ENCODE data around the gene ORAI1. TPM values are rescaled to one million over a fixed set of nuclear protein-coding genes. Genes with fewer than 3 reads are reported as not detected.

The ORAI1 gene
- polyA plus RNA-seq, 1 of the 3 experiments (the other 2 are of a cell fraction), result 16.6 TPM

DNA sequence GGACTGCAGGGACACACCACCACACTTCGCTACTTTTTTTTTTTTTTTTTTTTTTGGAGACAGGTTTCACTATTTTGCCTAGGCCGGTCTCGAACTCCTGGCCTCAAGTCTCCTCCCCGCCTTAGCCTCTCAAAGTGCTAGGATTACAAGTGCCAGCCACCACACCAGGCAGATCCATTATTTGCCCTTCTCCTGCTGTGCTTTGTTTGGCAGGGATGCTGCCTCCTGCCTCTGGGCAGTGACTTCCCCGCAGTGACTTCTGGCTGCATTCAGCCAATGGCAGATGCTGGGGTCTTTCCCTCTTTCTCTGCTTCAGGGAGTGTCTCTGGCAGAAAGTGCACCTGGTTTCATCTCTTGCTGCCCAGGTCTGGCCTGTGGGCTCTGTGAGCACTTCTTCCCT, 49.9 kb downstream of the ORAI1 start:
- CTCF ChIA-PET, result interaction anchor here (2.9 kb wide), 1 partner anchor 124 kb away, joined by 10 read pairs; no protein-coding TSS in a partner anchor
- H3K27ac ChIP-seq (ENCODE audit: low read depth in 2 of 2, low read length in 1 of 2), result no peak overlapping the region
- POLR2A ChIA-PET, result no interaction called here
- WGBS (ENCODE audit: low lambda C conversion rate), result 89% methylated on average over 5 of the region's 5 CpGs
- H3K9ac ChIP-seq, result no peak overlapping the region
- H3K27me3 ChIP-seq (ENCODE audit: insufficient read depth), result no peaks in the 10 kb centered on the region
- TF ChIP-seq POLR2AphosphoS5 (IDR thresholded peaks at IDR 0.05; ENCODE audit: low read depth, low read length) (no peak), EZH2phosphoT487 (IDR thresholded peaks at IDR 0.05; ENCODE audit: borderline replicate concordance, low read depth) (no peak), ELF1 (IDR thresholded peaks at IDR 0.05) (no peak), RCOR1 (IDR thresholded peaks at IDR 0.05; ENCODE audit: low read length) (no peak), MEF2A (IDR thresholded peaks at IDR 0.05; ENCODE audit: borderline replicate concordance, low read depth) (no peak), FOSL2 (IDR thresholded peaks at IDR 0.05; ENCODE audit: borderline replicate concordance, low read depth) (no peak), RFX5 (IDR thresholded peaks at IDR 0.05; ENCODE audit: low read length) (no peak), SMC3 (IDR thresholded peaks at IDR 0.05; ENCODE audit: low read depth, low read length) (no peak), FOXJ3 (CRISPR knock-in tag; IDR thresholded peaks at IDR 0.05) (no peak), RXRA (IDR thresholded peaks at IDR 0.05; ENCODE audit: borderline replicate concordance, low read depth) (no peak), MXI1 (IDR thresholded peaks at IDR 0.05; ENCODE audit: low read depth, low read length) (no peak), TAF1 (IDR thresholded peaks at IDR 0.05; ENCODE audit: borderline replicate concordance, low read depth, low read length) (no peak), FOXM1 (IDR thresholded peaks at IDR 0.05; ENCODE audit: low read depth) (no peak), SIN3A (IDR thresholded peaks at IDR 0.05; ENCODE audit: borderline replicate concordance, low read depth, low read length) (no peak), RAD21 (IDR thresholded peaks at IDR 0.05; ENCODE audit: low read length) (no peak), TEAD4 (IDR thresholded peaks at IDR 0.05; ENCODE audit: borderline replicate concordance, insufficient read depth) (no peak)
- TF ChIP-seq, protein P1, sequence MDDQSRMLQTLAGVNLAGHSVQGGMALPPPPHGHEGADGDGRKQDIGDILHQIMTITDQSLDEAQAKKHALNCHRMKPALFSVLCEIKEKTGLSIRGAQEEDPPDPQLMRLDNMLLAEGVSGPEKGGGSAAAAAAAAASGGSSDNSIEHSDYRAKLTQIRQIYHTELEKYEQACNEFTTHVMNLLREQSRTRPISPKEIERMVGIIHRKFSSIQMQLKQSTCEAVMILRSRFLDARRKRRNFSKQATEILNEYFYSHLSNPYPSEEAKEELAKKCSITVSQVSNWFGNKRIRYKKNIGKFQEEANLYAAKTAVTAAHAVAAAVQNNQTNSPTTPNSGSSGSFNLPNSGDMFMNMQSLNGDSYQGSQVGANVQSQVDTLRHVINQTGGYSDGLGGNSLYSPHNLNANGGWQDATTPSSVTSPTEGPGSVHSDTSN (IDR thresholded peaks at IDR 0.05), result no peak
- TF ChIP-seq, protein P2, sequence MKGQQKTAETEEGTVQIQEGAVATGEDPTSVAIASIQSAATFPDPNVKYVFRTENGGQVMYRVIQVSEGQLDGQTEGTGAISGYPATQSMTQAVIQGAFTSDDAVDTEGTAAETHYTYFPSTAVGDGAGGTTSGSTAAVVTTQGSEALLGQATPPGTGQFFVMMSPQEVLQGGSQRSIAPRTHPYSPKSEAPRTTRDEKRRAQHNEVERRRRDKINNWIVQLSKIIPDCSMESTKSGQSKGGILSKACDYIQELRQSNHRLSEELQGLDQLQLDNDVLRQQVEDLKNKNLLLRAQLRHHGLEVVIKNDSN (IDR thresholded peaks at IDR 0.05; ENCODE audit: borderline replicate concordance, low read depth), result no peak
- H3K9me2 ChIP-seq, result no peaks in the 10 kb centered on the region
- H3K36me3 ChIP-seq (replicated peaks in 1 of 2; ENCODE audit: control insufficient read depth in 1 of 2, insufficient read depth in 2 of 2, low read length in 1 of 2), result no peaks in the 10 kb centered on the region
- H4K20me1 ChIP-seq (ENCODE audit: insufficient read depth), result no peaks in the 10 kb centered on the region
- peaks cover 10% of the 10 kb centered on the region for H3F3A ChIP-seq (replicated peaks; ENCODE audit: insufficient read depth)
- no peaks in the 10 kb centered on the region for H3K79me2 ChIP-seq (ENCODE audit: insufficient read depth)
- no peaks in the 10 kb centered on the region for H3K9me3 ChIP-seq
- H3K4me3 ChIP-seq (ENCODE audit: low read depth in 2 of 2, low read length in 1 of 2), result no peak overlapping the region
- no peak overlapping the region for H3K4me2 ChIP-seq
- H2AFZ ChIP-seq (ENCODE audit: low read depth), result no peak overlapping the region
- peaks cover 0 to 11% of the 10 kb centered on the region in 2 experiments; a peak in 1 of 4 replicates for H3K4me1 ChIP-seq (ENCODE audit: control insufficient read depth in 1 of 2, insufficient read depth in 2 of 2, low read depth in 1 of 2, low read length in 1 of 2)
- DNase-seq, result no peak

DNA sequence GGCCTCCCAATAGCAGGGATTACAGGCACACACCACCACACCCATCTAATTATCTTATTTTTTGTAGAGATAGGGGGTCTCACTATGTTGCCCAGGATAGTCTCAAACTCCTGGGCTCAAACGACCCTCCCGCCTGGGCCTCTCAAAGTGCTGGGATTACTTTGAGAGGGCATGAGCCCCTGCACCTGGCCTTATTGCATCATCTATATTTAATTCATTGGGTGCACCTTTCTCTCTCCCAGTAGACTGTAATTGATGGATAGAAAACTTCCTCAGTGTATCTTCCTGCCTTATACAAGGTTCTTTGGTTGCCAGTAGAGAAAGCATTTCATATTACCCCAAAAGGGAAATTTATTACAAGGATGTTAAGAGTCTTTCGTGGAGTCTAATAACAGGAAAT, 52.0 kb downstream of the ORAI1 start:
- no peak overlapping the region for H2AFZ ChIP-seq (ENCODE audit: low read depth)
- H3K27me3 ChIP-seq (ENCODE audit: insufficient read depth), result no peaks in the 10 kb centered on the region
- no peaks in the 10 kb centered on the region for H3K36me3 ChIP-seq (replicated peaks in 1 of 2; ENCODE audit: control insufficient read depth in 1 of 2, insufficient read depth in 2 of 2, low read length in 1 of 2)
- no peak overlapping the region for H3K27ac ChIP-seq (ENCODE audit: low read depth in 2 of 2, low read length in 1 of 2)
- ChIA-PET POLR2A (interaction anchor here (1.0 kb wide), 1 partner anchor 126 kb away, joined by 3 read pairs; no protein-coding TSS in a partner anchor), CTCF (interaction anchor here (0.9 to 3.2 kb wide), 3 partner anchors 9 to 184 kb away, joined by 5 to 24 read pairs (median 13); partner anchors contain the start of gene MORN3)
- H3K9me3 ChIP-seq, result no peaks in the 10 kb centered on the region
- no peak overlapping the region for H3K4me3 ChIP-seq (ENCODE audit: low read depth in 2 of 2, low read length in 1 of 2)
- WGBS (ENCODE audit: low lambda C conversion rate), result 81% methylated on average over 3 of the region's 3 CpGs
- peaks cover 7% of the 10 kb centered on the region for H3F3A ChIP-seq (replicated peaks; ENCODE audit: insufficient read depth)
- no peaks in the 10 kb centered on the region for H4K20me1 ChIP-seq (ENCODE audit: insufficient read depth)
- H3K79me2 ChIP-seq (ENCODE audit: insufficient read depth), result no peaks in the 10 kb centered on the region
- H3K9me2 ChIP-seq, result no peaks in the 10 kb centered on the region
- DNase-seq, result no peak
- peaks cover 0 to 5% of the 10 kb centered on the region in 2 experiments; a peak in 1 of 4 replicates for H3K4me1 ChIP-seq (ENCODE audit: control insufficient read depth in 1 of 2, insufficient read depth in 2 of 2, low read depth in 1 of 2, low read length in 1 of 2)
- no peak overlapping the region for H3K4me2 ChIP-seq
- H3K9ac ChIP-seq, result no peak overlapping the region
- TF ChIP-seq EZH2phosphoT487 (IDR thresholded peaks at IDR 0.05; ENCODE audit: borderline replicate concordance, low read depth), result no peak
- no peak for TF ChIP-seq SIN3A (IDR thresholded peaks at IDR 0.05; ENCODE audit: borderline replicate concordance, low read depth, low read length)
- TF ChIP-seq, protein P3, sequence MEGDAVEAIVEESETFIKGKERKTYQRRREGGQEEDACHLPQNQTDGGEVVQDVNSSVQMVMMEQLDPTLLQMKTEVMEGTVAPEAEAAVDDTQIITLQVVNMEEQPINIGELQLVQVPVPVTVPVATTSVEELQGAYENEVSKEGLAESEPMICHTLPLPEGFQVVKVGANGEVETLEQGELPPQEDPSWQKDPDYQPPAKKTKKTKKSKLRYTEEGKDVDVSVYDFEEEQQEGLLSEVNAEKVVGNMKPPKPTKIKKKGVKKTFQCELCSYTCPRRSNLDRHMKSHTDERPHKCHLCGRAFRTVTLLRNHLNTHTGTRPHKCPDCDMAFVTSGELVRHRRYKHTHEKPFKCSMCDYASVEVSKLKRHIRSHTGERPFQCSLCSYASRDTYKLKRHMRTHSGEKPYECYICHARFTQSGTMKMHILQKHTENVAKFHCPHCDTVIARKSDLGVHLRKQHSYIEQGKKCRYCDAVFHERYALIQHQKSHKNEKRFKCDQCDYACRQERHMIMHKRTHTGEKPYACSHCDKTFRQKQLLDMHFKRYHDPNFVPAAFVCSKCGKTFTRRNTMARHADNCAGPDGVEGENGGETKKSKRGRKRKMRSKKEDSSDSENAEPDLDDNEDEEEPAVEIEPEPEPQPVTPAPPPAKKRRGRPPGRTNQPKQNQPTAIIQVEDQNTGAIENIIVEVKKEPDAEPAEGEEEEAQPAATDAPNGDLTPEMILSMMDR (IDR thresholded peaks at IDR 0.05), result no peak
